ENCODE data around the gene SPRYD7. TPM values are rescaled to one million over a fixed set of nuclear protein-coding genes. Genes with fewer than 3 reads are reported as not detected.
A peak's percentile ranks its signal among the peaks of the same experiment; 100 is the strongest.
"Not testable (repeated sequence)": the region's sequence is repeated elsewhere in the genome, so short reads cannot be mapped to it uniquely, and the experiment has no call there.

Gene SPRYD7
- polyA plus RNA-seq, 10 donors: 9.9 to 15.8 (median 12.3) TPM

GRCh38 chr13:49935171-49936074 is 717 bp downstream of the SPRYD7 start:
- peak in 1 of 3 donors; percentile 24 for DNase-seq

GRCh38 chr13:49933511-49933910 is 2.6 kb downstream of the SPRYD7 start:
- no peak for DNase-seq

- DNase-seq: no peak
Observed at GRCh38 chr13:49932868-49933267, 3.3 kb downstream of the SPRYD7 start.

GRCh38 chr13:49932066-49932465 is 4.1 kb downstream of the SPRYD7 start:
- DNase-seq: no peak

- DNase-seq: peak in 1 of 3 donors; percentile 45
Observed at GRCh38 chr13:49927755-49928154, 8.4 kb downstream of the SPRYD7 start.

- no peak for DNase-seq
Observed at GRCh38 chr13:49925881-49926418, 10.2 kb downstream of the SPRYD7 start.

- no peak for DNase-seq
Observed at GRCh38 chr13:49922301-49922700, 13.8 kb downstream of the SPRYD7 start.

- DNase-seq: not testable (repeated sequence)
Observed at GRCh38 chr13:49920969-49921368, 15.2 kb downstream of the SPRYD7 start.

- DNase-seq: not testable (repeated sequence)
Observed at GRCh38 chr13:49918106-49918505, 18.0 kb downstream of the SPRYD7 start.

- no peak for DNase-seq
Observed at GRCh38 chr13:49914947-49915346, 21.2 kb downstream of the SPRYD7 start.

GRCh38 chr13:49908637-49909036 is 27.5 kb downstream of the SPRYD7 start:
- no peak for DNase-seq

GRCh38 chr13:49904729-49905456 is 31.2 kb downstream of the SPRYD7 start:
- DNase-seq: no peak

- DNase-seq: no peak
Observed at GRCh38 chr13:49898792-49899191, 37.3 kb downstream of the SPRYD7 start.

GRCh38 chr13:49897713-49898112 is 38.4 kb downstream of the SPRYD7 start:
- no peak for DNase-seq

GRCh38 chr13:49895826-49896225 is 40.3 kb downstream of the SPRYD7 start:
- no peak for DNase-seq

GRCh38 chr13:49893591-49893990 is 42.5 kb downstream of the SPRYD7 start:
- DNase-seq: no peak

GRCh38 chr13:49890376-49890775 is 45.8 kb downstream of the SPRYD7 start:
- no peak for DNase-seq

GRCh38 chr13:49878682-49879081 is 57.5 kb downstream of the SPRYD7 start:
- no peak for DNase-seq

GRCh38 chr13:49877629-49878218 is 58.4 kb downstream of the SPRYD7 start:
- no peak for DNase-seq

GRCh38 chr13:49874430-49874829 is 61.7 kb downstream of the SPRYD7 start:
- DNase-seq: no peak

- no peak for DNase-seq
Observed at GRCh38 chr13:49869519-49869918, 66.6 kb downstream of the SPRYD7 start.

GRCh38 chr13:49867834-49868233 is 68.3 kb downstream of the SPRYD7 start:
- DNase-seq: no peak
